PC-3 (cell line): Measurements from ENCODE around the gene PAK4. TPM values are rescaled to one million over a fixed set of nuclear protein-coding genes. Genes with fewer than 3 reads are reported as not detected.

Experiments used
- ATAC-seq: fragments of 200-7000 bp; cut with Tn5 transposase; 2 replicates; pipeline ENCODE4 v1.9.1; 2020; ENCODE audit warnings: mild to moderate bottlenecking, moderate library complexity
- BruUV-seq: library from RNA; stranded (reverse); fragments of 400-500 nt; replicated peaks from 2 replicates; lab custom pipeline; 2021; lab: Mats Ljungman, UMichigan
- CTCF ChIA-PET: fragments of 300-600 bp; sonication (Branson Sonifier 250); formaldehyde crosslinking; loops from one replicate; lab custom pipeline; 2022; ENCODE audit warnings: antibody characterized with exemption; lab: Charles Lee
- POLR2A ChIA-PET: fragments of 300-600 bp; sonication (Branson Sonifier 250); formaldehyde crosslinking; loops from one replicate; lab custom pipeline; 2022; ENCODE audit warnings: antibody characterized with exemption; ENCODE audit not compliant: unreplicated experiment; lab: Charles Lee
- DNase-seq: peaks from one replicate; pipeline ENCODE4 v3.0.0-alpha.2; 2015
- H2AFZ ChIP-seq: fragments of 300-600 bp; sonication (generic); 2 replicates; pipeline ENCODE4 v1.6.0; 2016; ENCODE audit warnings: antibody characterized with exemption, low read length
- H3F3A ChIP-seq: fragments of 300-600 bp; sonication (generic); one replicate; pipeline ENCODE4 v1.6.0; 2017; ENCODE audit warnings: antibody characterized with exemption, low read length, control low read depth, mild to moderate bottlenecking; ENCODE audit not compliant: unreplicated experiment
- H3K27ac ChIP-seq: fragments of 300-600 bp; sonication (generic); 2 replicates; pipeline ENCODE4 v1.5.1; 2016; ENCODE audit warnings: mild to moderate bottlenecking, low read length
- H3K27me3 ChIP-seq: fragments of 300-600 bp; sonication (generic); 2 replicates; pipeline ENCODE4 v1.6.1; 2016; ENCODE audit warnings: low read length, mixed read lengths
- H3K36me3 ChIP-seq: fragments of 300-600 bp; sonication (generic); 2 replicates; pipeline ENCODE4 v1.6.1; 2016; ENCODE audit warnings: low read depth, mixed run types, low read length, mixed read lengths
- H3K4me1 ChIP-seq: fragments of 300-600 bp; sonication (generic); 2 replicates; pipeline ENCODE4 v1.5.1; 2016; ENCODE audit warnings: low read length; ENCODE audit not compliant: insufficient read depth
- H3K4me2 ChIP-seq: fragments of 300-600 bp; sonication (generic); 2 replicates; pipeline ENCODE4 v1.6.0; 2016; ENCODE audit warnings: low read length
- H3K4me3 ChIP-seq: fragments of 300-600 bp; sonication (generic); 2 replicates; pipeline ENCODE4 v1.5.1; 2016; ENCODE audit warnings: mild to moderate bottlenecking, low read length, mixed read lengths
- H3K79me2 ChIP-seq: fragments of 300-600 bp; sonication (generic); 2 replicates; pipeline ENCODE4 v1.6.1; 2017; ENCODE audit warnings: low read length, mixed read lengths
- H3K9ac ChIP-seq: fragments of 300-600 bp; sonication (generic); 2 replicates; pipeline ENCODE4 v1.6.0; 2016; ENCODE audit warnings: mild to moderate bottlenecking, low read length
- H3K9me2 ChIP-seq: fragments of 300-600 bp; sonication (generic); replicated peaks from 2 replicates; pipeline ENCODE4 v1.6.1; 2016; ENCODE audit warnings: mixed run types, low read length, mixed read lengths
- H3K9me3 ChIP-seq: fragments of 300-600 bp; sonication (generic); 2 replicates; pipeline ENCODE4 v1.6.1; 2016; ENCODE audit warnings: low read length, mixed read lengths
- H4K20me1 ChIP-seq: fragments of 300-600 bp; sonication (generic); 2 replicates; pipeline ENCODE4 v1.6.1; 2016; ENCODE audit warnings: low read length, mixed read lengths
- CTCF ChIP-seq: fragments of 300-600 bp; sonication (generic); conservative IDR thresholded peaks from 2 replicates; pipeline ENCODE4 v1.5.1; 2017; ENCODE audit warnings: antibody characterized with exemption, low read depth, mild to moderate bottlenecking, low read length
- EZH2 ChIP-seq: fragments of 300-600 bp; sonication (generic); IDR thresholded peaks from one replicate; pipeline ENCODE4 v1.6.1; 2017; ENCODE audit warnings: antibody characterized with exemption, mild to moderate bottlenecking, low read length; ENCODE audit not compliant: unreplicated experiment
- EZH2phosphoT487 ChIP-seq: fragments of 300-600 bp; sonication (generic); IDR thresholded peaks from 2 replicates; pipeline ENCODE4 v1.6.1; 2018; ENCODE audit warnings: mild to moderate bottlenecking, antibody characterized with exemption, low read length, borderline replicate concordance
- intact Hi-C: fragments of 100-400 bp; cut with micrococcal nuclease; formaldehyde crosslinking; loops from 2 replicates; pipeline ENCODE4 v1.9.0; 2023
- total RNA-seq: library from RNA; depleted of rRNA; stranded (reverse); fragments of >200 nt; gene quantifications from 2 replicates; pipeline ENCODE4 v1.2.3, GENCODE V29; 2014

PAK4 gene
- total RNA-seq, 1 experiment from 2014 or later = 13.5 TPM

GRCh38 chr19:39171479-39172465 lies 46.2 kb downstream of the PAK4 start:
- ATAC-seq (no peak), DNase-seq (no peak)
- Histone ChIP-seq H3K27ac (no peak overlapping the region), H3K79me2 (peaks cover 9% of the 10 kb centered on the region; the same call in 1 of the 2 replicates), H3K9me3 (no peaks in the 10 kb centered on the region), H2AFZ (no peak overlapping the region), H3K36me3 (no peaks in the 10 kb centered on the region), H3K9me2 (no peaks in the 10 kb centered on the region), H3K4me1 (peaks cover 13% of the 10 kb centered on the region), H3K27me3 (no peaks in the 10 kb centered on the region), H4K20me1 (no peaks in the 10 kb centered on the region; the same call in 1 of the 2 replicates), H3K4me3 (no peak overlapping the region), H3F3A (no peaks in the 10 kb centered on the region), H3K9ac (no peak overlapping the region), H3K4me2 (no peak overlapping the region)
- CTCF ChIA-PET = no interaction called here
- POLR2A ChIA-PET = no interaction called here
- BruUV-seq = no TSS peak
- intact Hi-C loops = no loop called here
- no peak for TF ChIP-seq EZH2phosphoT487
- TF ChIP-seq EZH2 = no peak
- TF ChIP-seq CTCF = no peak

DNA sequence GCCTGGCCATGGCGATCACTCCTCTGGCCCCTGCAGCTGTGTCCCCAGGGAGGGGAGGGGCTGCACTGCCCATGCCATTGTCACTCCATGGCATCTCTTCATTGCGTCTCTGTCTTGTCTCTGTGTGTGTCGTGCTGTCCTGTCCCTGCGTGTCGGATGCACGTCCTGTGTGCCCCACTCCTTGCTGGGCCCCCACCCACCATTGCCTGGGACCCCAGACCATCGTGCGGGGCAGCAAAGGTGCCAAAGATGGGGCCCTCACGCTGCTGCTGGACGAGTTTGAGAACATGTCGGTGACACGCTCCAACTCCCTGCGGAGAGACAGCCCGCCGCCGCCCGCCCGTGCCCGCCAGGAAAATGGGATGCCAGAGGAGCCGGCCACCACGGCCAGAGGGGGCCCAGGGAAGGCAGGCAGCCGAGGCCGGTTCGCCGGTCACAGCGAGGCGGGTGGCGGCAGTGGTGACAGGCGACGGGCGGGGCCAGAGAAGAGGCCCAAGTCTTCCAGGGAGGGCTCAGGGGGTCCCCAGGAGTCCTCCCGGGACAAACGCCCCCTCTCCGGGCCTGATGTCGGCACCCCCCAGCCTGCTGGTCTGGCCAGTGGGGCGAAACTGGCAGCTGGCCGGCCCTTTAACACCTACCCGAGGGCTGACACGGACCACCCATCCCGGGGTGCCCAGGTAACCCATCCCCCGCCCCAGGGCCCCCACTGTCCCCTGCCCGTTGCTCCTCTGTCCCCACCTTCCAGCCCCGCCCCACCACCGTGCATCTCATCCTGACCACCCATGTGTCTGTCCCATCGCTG lies 47.3 kb downstream of the PAK4 start:
- no peaks in the 10 kb centered on the region for H3K27me3 ChIP-seq
- H3K9ac ChIP-seq = no peak overlapping the region
- POLR2A ChIA-PET = no interaction called here
- no peak for ATAC-seq
- H3K4me2 ChIP-seq = no peak overlapping the region
- H3K4me1 ChIP-seq = peaks cover 2% of the 10 kb centered on the region
- peaks cover 8% of the 10 kb centered on the region; the same call in 1 of the 2 replicates for H3K79me2 ChIP-seq
- no TSS peak for BruUV-seq
- intact Hi-C loops = no loop called here
- TF ChIP-seq EZH2 (no peak), EZH2phosphoT487 (no peak), CTCF (no peak)
- no peaks in the 10 kb centered on the region for H3K36me3 ChIP-seq
- H3K9me3 ChIP-seq = no peaks in the 10 kb centered on the region
- no peaks in the 10 kb centered on the region for H3K9me2 ChIP-seq
- H3K27ac ChIP-seq = no peak overlapping the region
- H3K4me3 ChIP-seq = no peak overlapping the region
- no peak overlapping the region for H2AFZ ChIP-seq
- no peaks in the 10 kb centered on the region; the same call in 1 of the 2 replicates for H4K20me1 ChIP-seq
- no peak for DNase-seq
- CTCF ChIA-PET = no interaction called here
- no peaks in the 10 kb centered on the region for H3F3A ChIP-seq
